OCI-LY1 (cell line): ENCODE measurements around the gene ZNF785.

Source experiments
- H2AFZ ChIP-seq: fragments of 200-600 bp; sonication (generic), shearing (Covaris generic); 2 replicates; pipeline ENCODE4 v1.6.0; 2014; ENCODE audit warnings: antibody characterized with exemption, mild to moderate bottlenecking, low read length
- H3F3A ChIP-seq: fragments of 200-600 bp; sonication (generic), shearing (Covaris generic); 2 replicates; pipeline ENCODE4 v1.6.0; 2014; ENCODE audit warnings: mild to moderate bottlenecking, antibody characterized with exemption, low read length, moderate library complexity; ENCODE audit not compliant: insufficient read depth
- H3K27ac ChIP-seq: fragments of 200-600 bp; sonication (generic); 2 replicates; pipeline ENCODE4 v1.5.1; 2014; ENCODE audit warnings: low read length, mixed run types, mild to moderate bottlenecking, low read depth; ENCODE audit not compliant: poor library complexity, severe bottlenecking
- H3K27me3 ChIP-seq: fragments of 200-600 bp; sonication (generic); 2 replicates; pipeline ENCODE4 v1.6.0; 2014; ENCODE audit warnings: antibody characterized with exemption, mild to moderate bottlenecking, low read length, moderate library complexity; ENCODE audit not compliant: insufficient read depth
- H3K36me3 ChIP-seq: fragments of 200-600 bp; sonication (generic); 2 replicates; pipeline ENCODE4 v1.6.1; 2014; ENCODE audit warnings: mild to moderate bottlenecking, antibody characterized with exemption, low read length, moderate library complexity, mixed read lengths; ENCODE audit not compliant: insufficient read depth
- H3K4me1 ChIP-seq: fragments of 200-600 bp; sonication (generic); 2 replicates; pipeline ENCODE4 v1.5.1; 2014; ENCODE audit warnings: mild to moderate bottlenecking, low read length, moderate library complexity; ENCODE audit not compliant: insufficient read depth, severe bottlenecking
- H3K4me2 ChIP-seq: fragments of 200-600 bp; sonication (generic), shearing (Covaris generic); 2 replicates; pipeline ENCODE4 v1.6.1; 2014; ENCODE audit warnings: low read length
- H3K4me3 ChIP-seq: fragments of 200-600 bp; sonication (generic); 2 replicates; pipeline ENCODE4 v1.5.1; 2014; ENCODE audit warnings: low read length, low read depth, mild to moderate bottlenecking, mixed read lengths; ENCODE audit not compliant: poor library complexity, severe bottlenecking
- H3K79me2 ChIP-seq: fragments of 200-600 bp; shearing (Covaris generic); 2 replicates; pipeline ENCODE4 v1.6.1; 2016; ENCODE audit warnings: mixed run types, low read length, mixed read lengths; ENCODE audit not compliant: insufficient read depth
- H3K9ac ChIP-seq: fragments of 200-600 bp; sonication (generic), shearing (Covaris generic); 2 replicates; pipeline ENCODE4 v1.6.1; 2014; ENCODE audit warnings: mild to moderate bottlenecking, low read length, mixed read lengths
- H3K9me2 ChIP-seq: fragments of 200-600 bp; sonication (generic), shearing (Covaris generic); 2 replicates; pipeline ENCODE4 v1.6.1; 2014; ENCODE audit warnings: low read depth, mild to moderate bottlenecking, low read length, mixed read lengths
- H3K9me3 ChIP-seq: fragments of 200-600 bp; shearing (Covaris generic); 2 replicates; pipeline ENCODE4 v1.6.1; 2014; ENCODE audit warnings: low read length, mixed read lengths
- H4K20me1 ChIP-seq: fragments of 200-600 bp; sonication (generic), shearing (Covaris generic); 2 replicates; pipeline ENCODE4 v1.6.0; 2016; ENCODE audit warnings: mild to moderate bottlenecking, low read length; ENCODE audit not compliant: insufficient read depth
- CTCF ChIP-seq: fragments of 200-600 bp; sonication (generic), shearing (Covaris generic); IDR thresholded peaks from 2 replicates; pipeline ENCODE4 v1.5.1; 2017; ENCODE audit warnings: mild to moderate bottlenecking, antibody characterized with exemption, low read length, moderate library complexity, mixed read lengths
- EZH2 ChIP-seq: fragments of 200-600 bp; sonication (generic), shearing (Covaris generic); IDR thresholded peaks from 2 replicates; pipeline ENCODE4 v1.8.0; 2017; ENCODE audit warnings: borderline replicate concordance, mixed run types, mild to moderate bottlenecking, antibody characterized with exemption, low read length, moderate library complexity, mixed read lengths

Gene ZNF785

DNA sequence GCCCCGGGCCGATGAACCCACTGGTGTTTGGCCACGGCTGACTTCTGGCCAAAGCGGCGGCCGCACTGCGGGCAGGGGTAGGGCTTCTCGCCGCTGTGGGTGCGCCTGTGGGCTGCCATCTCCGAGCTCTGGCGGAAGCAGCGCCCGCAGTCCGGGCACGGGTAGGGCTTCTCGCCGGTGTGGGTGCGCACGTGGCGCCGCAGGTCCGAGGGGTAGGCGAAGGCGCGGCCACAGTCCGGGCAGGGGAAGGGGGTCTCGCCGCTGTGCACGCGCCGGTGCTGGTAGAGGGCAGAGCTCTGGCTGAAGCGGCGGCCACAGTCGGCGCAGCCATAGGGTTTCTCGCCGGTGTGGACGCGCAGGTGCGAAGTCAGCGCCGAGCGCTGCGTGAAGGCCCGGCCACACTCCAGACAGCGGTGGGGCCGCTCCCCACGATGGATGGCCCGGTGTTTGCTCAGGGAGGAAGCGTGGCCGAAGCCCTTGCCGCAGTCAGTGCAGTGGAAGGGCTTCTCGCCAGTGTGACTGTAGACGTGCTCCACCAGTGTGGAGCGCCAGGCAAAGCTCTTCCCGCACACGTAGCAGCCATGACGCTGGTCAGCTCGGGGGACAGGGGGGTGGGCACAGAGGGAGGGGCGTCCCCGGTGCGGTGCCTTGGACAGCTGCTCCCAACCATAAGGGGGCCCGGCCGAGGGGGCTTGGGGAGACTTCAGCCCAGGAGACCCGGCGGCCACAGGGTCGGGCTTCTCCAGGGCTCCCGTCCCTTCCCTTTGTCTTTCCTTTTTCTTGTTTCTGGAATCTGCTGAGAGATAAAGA is 30.0 kb downstream of the ZNF785 start:
- no peaks in the 10 kb centered on the region for H3K27me3 ChIP-seq
- 0 out of 2 replicates have a peak, but pooled peaks cover 4% of the 10 kb centered on the region for H3K79me2 ChIP-seq
- peaks cover 41% of the 10 kb centered on the region for H3K36me3 ChIP-seq
- no peaks in the 10 kb centered on the region for H4K20me1 ChIP-seq
- no peak overlapping the region for H2AFZ ChIP-seq
- H3K9me2 ChIP-seq: no peaks in the 10 kb centered on the region
- peaks cover 11% of the 10 kb centered on the region for H3K4me1 ChIP-seq
- H3K4me2 ChIP-seq: no peak overlapping the region
- H3F3A ChIP-seq: 0 out of 2 replicates have a peak, but pooled peaks cover 3% of the 10 kb centered on the region
- no peak overlapping the region for H3K27ac ChIP-seq
- H3K9ac ChIP-seq: no peak overlapping the region
- no peak for TF ChIP-seq CTCF
- no peak for TF ChIP-seq EZH2
- no peaks in the 10 kb centered on the region for H3K9me3 ChIP-seq
- H3K4me3 ChIP-seq: no peak overlapping the region

GRCh38 chr16:30554557-30555314 is 30.8 kb downstream of the ZNF785 start:
- Histone ChIP-seq H3K9me2 (no peaks in the 10 kb centered on the region), H3K27ac (no peak overlapping the region), H3K4me3 (no peak overlapping the region), H3K4me2 (no peak overlapping the region), H4K20me1 (no peaks in the 10 kb centered on the region), H2AFZ (no peak overlapping the region), H3K79me2 (0 out of 2 replicates have a peak, but pooled peaks cover 4% of the 10 kb centered on the region), H3K9me3 (no peaks in the 10 kb centered on the region), H3K9ac (no peak overlapping the region), H3K27me3 (no peaks in the 10 kb centered on the region), H3K4me1 (peaks cover 11% of the 10 kb centered on the region), H3F3A (no peaks in the 10 kb centered on the region), H3K36me3 (peaks cover 41% of the 10 kb centered on the region)
- TF ChIP-seq EZH2: no peak
- no peak for TF ChIP-seq CTCF

- Histone ChIP-seq H3K36me3 (peaks cover 41% of the 10 kb centered on the region), H3K9me3 (no peaks in the 10 kb centered on the region), H3F3A (no peaks in the 10 kb centered on the region), H3K27ac (no peak overlapping the region), H3K4me3 (no peak overlapping the region), H3K4me1 (peaks cover 7% of the 10 kb centered on the region), H3K27me3 (no peaks in the 10 kb centered on the region), H3K9me2 (no peaks in the 10 kb centered on the region), H4K20me1 (no peaks in the 10 kb centered on the region), H3K9ac (no peak overlapping the region), H2AFZ (no peak overlapping the region), H3K4me2 (no peak overlapping the region), H3K79me2 (0 out of 2 replicates have a peak, but pooled peaks cover 4% of the 10 kb centered on the region)
- no peak for TF ChIP-seq CTCF
- TF ChIP-seq EZH2: no peak
These were observed 32.1 kb downstream of the ZNF785 start for GRCh38 chr16:30553393-30553899.
